Chondrocyte (in vitro differentiated cells): ENCODE data around the gene DHRSX. TPM values are rescaled to one million over a fixed set of nuclear protein-coding genes. Genes with fewer than 3 reads are reported as not detected.
"Not testable (repeated sequence)": the region's sequence is repeated elsewhere in the genome, so short reads cannot be mapped to it uniquely, and the experiment has no call there.

ENCODE experiments used
- DNase-seq: peaks from one replicate; pipeline ENCODE4 v3.0.0; 2021; ENCODE audit warnings: mixed read lengths, low spot score
- H3K27ac Mint-ChIP-seq: one replicate; pipeline ENCODE4 v1.8.0; 2021; ENCODE audit warnings: mild to moderate bottlenecking, moderate library complexity, mixed read lengths; ENCODE audit not compliant: unreplicated experiment
- H3K27me3 Mint-ChIP-seq: 2 replicates; pipeline ENCODE4 v1.8.0; 2021; ENCODE audit warnings: low read depth, mixed read lengths
- H3K36me3 Mint-ChIP-seq: 2 replicates; pipeline ENCODE4 v1.8.0; 2021; ENCODE audit warnings: low read depth, mixed read lengths
- H3K4me1 Mint-ChIP-seq: 2 replicates; pipeline ENCODE4 v1.8.0; 2021; ENCODE audit warnings: low read depth, mild to moderate bottlenecking, mixed read lengths
- H3K4me3 Mint-ChIP-seq: one replicate; pipeline ENCODE4 v1.8.0; 2021; ENCODE audit warnings: mild to moderate bottlenecking, moderate library complexity, mixed read lengths; ENCODE audit not compliant: unreplicated experiment
- H3K9me3 Mint-ChIP-seq: 2 replicates; pipeline ENCODE4 v1.8.0; 2021; ENCODE audit warnings: low read depth, mixed read lengths
- total RNA-seq: library from RNA; stranded (reverse); gene quantifications from 3 replicates; pipeline ENCODE4 v1.2.1, GENCODE V29; 2021
- TF ChIP-seq, protein P1 (sequence below): fragments of 200-600 bp; sonication (generic); IDR thresholded peaks from 2 replicates; pipeline ENCODE4 v1.5.0; 2021; ENCODE audit warnings: antibody characterized with exemption, mild to moderate bottlenecking, moderate library complexity

DHRSX gene
- total RNA-seq, 1 donor from 2014 or later = 35.2 TPM

DNA sequence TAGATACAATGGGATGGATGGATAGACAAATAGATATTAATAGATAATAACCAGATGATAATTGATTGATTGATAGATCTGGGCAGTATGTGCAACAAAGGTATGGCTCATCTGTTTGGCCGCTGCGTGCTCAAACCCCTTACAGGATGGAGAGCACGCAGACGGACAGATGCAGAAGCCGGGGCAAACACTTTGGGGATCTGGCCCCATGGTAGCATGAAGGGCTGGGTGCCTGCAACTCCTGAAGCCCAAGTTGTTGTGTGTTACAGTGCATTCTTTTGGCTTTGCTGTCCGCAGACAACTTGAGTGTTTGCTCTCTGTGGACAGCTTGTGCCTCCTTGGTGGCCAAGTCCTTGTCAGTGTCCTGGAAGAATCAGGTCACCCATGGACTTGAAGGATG is 10.6 kb upstream of the DHRSX start:
- H3K4me1 Mint-ChIP-seq = no peaks in the 10 kb centered on the region
- H3K27ac Mint-ChIP-seq = no peak overlapping the region
- H3K9me3 Mint-ChIP-seq = no peaks in the 10 kb centered on the region
- peaks cover 18% of the 10 kb centered on the region for H3K27me3 Mint-ChIP-seq
- no peak overlapping the region for H3K4me3 Mint-ChIP-seq
- TF ChIP-seq, protein P1, sequence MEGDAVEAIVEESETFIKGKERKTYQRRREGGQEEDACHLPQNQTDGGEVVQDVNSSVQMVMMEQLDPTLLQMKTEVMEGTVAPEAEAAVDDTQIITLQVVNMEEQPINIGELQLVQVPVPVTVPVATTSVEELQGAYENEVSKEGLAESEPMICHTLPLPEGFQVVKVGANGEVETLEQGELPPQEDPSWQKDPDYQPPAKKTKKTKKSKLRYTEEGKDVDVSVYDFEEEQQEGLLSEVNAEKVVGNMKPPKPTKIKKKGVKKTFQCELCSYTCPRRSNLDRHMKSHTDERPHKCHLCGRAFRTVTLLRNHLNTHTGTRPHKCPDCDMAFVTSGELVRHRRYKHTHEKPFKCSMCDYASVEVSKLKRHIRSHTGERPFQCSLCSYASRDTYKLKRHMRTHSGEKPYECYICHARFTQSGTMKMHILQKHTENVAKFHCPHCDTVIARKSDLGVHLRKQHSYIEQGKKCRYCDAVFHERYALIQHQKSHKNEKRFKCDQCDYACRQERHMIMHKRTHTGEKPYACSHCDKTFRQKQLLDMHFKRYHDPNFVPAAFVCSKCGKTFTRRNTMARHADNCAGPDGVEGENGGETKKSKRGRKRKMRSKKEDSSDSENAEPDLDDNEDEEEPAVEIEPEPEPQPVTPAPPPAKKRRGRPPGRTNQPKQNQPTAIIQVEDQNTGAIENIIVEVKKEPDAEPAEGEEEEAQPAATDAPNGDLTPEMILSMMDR = no peak
- DNase-seq = no peak
- H3K36me3 Mint-ChIP-seq = peaks cover 2% of the 10 kb centered on the region

DNA sequence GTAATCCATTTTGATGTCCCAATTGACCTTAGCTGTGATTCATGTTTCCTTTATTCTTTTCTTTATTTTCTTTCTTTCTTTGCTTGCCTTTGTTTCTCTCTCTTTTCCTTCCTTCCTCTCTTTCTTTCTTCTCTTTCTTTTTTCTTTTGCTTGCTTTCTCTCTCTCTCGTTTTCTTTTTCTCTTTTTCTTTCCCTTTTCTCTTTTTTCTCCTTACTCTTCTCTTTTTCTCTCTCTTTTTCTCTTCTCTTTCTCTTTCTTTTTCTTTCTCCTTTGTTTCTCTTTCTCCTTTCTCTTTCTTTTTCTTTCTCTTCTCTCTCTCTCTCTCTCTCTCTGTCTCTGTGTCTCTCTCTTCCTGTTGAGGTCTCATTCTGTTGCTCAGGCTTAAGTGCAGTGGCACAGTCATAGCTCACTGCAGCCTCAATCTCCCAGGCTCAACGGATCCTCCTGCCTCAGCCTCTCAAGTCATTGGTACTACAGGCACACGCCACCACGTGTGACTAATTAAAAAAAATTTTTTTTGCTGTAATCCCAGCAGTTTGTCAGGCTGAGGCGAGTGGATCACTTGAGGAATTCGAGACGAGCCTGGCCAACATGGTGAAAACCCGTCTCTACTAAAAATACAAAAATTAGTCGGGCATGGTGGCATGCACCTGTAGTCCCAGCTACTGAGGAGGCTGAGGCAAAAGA is 8.0 kb upstream of the DHRSX start:
- DNase-seq = peak; percentile 7
- TF ChIP-seq, protein P1 = no peak
- H3K4me1 Mint-ChIP-seq = no peaks in the 10 kb centered on the region
- peaks cover 2% of the 10 kb centered on the region for H3K36me3 Mint-ChIP-seq
- H3K27me3 Mint-ChIP-seq = peaks cover 12% of the 10 kb centered on the region
- no peak overlapping the region for H3K27ac Mint-ChIP-seq
- no peaks in the 10 kb centered on the region for H3K9me3 Mint-ChIP-seq
- no peak overlapping the region for H3K4me3 Mint-ChIP-seq

DNA sequence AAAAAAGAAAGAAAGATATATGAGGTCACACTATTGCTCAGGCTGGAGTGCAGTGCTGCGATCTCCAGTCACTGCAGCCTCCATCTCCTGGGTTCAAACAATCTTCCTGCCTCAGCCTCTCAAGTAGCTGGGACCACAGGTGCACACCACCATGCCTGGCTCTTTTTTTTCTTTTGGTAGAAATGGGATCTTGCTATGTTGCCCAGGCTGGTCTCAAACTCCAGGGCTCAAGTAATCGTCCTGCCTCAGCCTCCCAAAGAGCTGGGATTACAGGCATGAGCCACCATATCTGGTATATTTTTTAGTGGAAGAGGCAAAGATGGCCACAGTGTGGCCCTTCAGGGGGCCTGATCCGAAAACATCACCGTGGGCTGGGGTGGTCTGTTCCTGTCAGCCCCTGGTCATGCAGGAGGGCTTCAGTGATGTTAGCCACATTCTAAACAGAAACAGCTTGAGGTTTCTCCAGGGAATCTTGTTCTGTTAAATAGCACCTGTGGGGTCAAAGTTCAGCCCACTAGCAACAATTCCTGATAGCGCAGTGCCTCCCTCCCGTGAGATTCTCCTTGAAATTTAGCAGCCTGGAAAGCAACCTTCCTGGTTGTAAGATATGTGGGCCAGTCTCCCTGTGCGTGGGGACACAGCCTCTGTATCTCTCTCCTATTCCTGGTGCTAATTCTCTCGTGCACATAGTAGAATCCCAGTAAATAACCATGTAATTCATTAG is 7.3 kb upstream of the DHRSX start:
- peaks cover 2% of the 10 kb centered on the region for H3K36me3 Mint-ChIP-seq
- peak; percentile 36 for DNase-seq
- H3K9me3 Mint-ChIP-seq = no peaks in the 10 kb centered on the region
- H3K27ac Mint-ChIP-seq = no peak overlapping the region
- TF ChIP-seq, protein P1 = no peak
- no peak overlapping the region for H3K4me3 Mint-ChIP-seq
- H3K27me3 Mint-ChIP-seq = peaks cover 12% of the 10 kb centered on the region
- no peaks in the 10 kb centered on the region for H3K4me1 Mint-ChIP-seq

DNA sequence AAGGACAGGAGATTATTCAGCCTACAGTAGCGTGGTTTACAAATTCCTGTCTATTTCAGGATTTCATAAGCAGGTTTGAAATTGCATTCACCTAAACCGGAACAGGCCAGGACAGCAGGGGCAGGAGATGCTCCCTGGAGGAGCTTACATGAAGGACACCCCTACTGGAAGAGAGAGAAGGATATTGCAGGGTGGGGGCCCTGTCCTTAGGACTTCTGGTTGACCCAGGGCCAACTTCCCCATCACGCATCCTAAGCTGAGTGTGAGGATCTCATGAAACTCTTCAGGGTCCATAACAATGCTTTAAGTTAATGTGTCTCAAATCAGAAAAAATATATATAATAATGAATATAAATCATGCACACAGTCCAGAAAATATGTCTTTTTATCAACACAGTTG is 6.4 kb upstream of the DHRSX start:
- H3K27me3 Mint-ChIP-seq = peaks cover 12% of the 10 kb centered on the region
- DNase-seq = no peak
- H3K4me3 Mint-ChIP-seq = no peak overlapping the region
- no peaks in the 10 kb centered on the region for H3K4me1 Mint-ChIP-seq
- no peaks in the 10 kb centered on the region for H3K9me3 Mint-ChIP-seq
- no peak overlapping the region for H3K27ac Mint-ChIP-seq
- TF ChIP-seq, protein P1 = no peak
- H3K36me3 Mint-ChIP-seq = peaks cover 2% of the 10 kb centered on the region

DNA sequence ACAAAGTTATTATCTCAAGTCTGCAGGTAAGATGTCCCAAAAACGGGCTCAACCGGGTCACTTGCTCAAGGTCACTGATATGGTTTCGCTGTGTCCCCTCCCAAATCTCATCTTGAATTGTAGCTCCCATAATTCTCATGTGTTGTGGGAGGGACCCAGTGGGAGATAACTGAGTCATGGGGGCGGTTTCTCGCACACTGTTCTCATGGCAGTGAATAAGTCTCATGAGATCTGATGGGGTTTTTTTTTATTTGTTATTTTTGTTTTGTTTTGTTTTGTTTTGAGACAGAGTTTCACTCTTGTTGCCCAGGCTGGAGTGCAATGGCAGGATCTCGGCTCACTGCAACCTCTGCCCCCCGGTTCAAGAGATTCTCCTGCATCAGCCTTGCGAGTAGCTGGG is 4.6 kb upstream of the DHRSX start:
- H3K27ac Mint-ChIP-seq, H3K27me3 Mint-ChIP-seq, H3K4me1 Mint-ChIP-seq, H3K9me3 Mint-ChIP-seq, H3K36me3 Mint-ChIP-seq, H3K4me3 Mint-ChIP-seq: not testable (repeated sequence)
- DNase-seq = peak; percentile 14
